ENCODE measurements around the gene ATP9B.

GRCh38 chr18:79333046-79333445, 263.9 kb downstream of the ATP9B start:
- TF ChIP-seq SP1 (IDR thresholded peaks at IDR 0.05; ENCODE audit: low read depth, low read length) (no peak), SUZ12 (IDR thresholded peaks at IDR 0.05; ENCODE audit: unreplicated experiment) (no peak), EZH2 (IDR thresholded peaks at IDR 0.05; ENCODE audit: borderline replicate concordance, control insufficient read depth, low read depth, low read length) (no peak), POLR2AphosphoS5 (IDR thresholded peaks at IDR 0.05; ENCODE audit: low read length) (no peak), YY1 (IDR thresholded peaks at IDR 0.05; ENCODE audit: low read depth, low read length) (no peak), CHD2 (IDR thresholded peaks at IDR 0.05; ENCODE audit: borderline replicate concordance, low read depth, low read length) (no peak), ZZZ3 (IDR thresholded peaks at IDR 0.05; ENCODE audit: control insufficient read depth, insufficient read length, low read depth) (no peak)
- TF ChIP-seq, protein P1, sequence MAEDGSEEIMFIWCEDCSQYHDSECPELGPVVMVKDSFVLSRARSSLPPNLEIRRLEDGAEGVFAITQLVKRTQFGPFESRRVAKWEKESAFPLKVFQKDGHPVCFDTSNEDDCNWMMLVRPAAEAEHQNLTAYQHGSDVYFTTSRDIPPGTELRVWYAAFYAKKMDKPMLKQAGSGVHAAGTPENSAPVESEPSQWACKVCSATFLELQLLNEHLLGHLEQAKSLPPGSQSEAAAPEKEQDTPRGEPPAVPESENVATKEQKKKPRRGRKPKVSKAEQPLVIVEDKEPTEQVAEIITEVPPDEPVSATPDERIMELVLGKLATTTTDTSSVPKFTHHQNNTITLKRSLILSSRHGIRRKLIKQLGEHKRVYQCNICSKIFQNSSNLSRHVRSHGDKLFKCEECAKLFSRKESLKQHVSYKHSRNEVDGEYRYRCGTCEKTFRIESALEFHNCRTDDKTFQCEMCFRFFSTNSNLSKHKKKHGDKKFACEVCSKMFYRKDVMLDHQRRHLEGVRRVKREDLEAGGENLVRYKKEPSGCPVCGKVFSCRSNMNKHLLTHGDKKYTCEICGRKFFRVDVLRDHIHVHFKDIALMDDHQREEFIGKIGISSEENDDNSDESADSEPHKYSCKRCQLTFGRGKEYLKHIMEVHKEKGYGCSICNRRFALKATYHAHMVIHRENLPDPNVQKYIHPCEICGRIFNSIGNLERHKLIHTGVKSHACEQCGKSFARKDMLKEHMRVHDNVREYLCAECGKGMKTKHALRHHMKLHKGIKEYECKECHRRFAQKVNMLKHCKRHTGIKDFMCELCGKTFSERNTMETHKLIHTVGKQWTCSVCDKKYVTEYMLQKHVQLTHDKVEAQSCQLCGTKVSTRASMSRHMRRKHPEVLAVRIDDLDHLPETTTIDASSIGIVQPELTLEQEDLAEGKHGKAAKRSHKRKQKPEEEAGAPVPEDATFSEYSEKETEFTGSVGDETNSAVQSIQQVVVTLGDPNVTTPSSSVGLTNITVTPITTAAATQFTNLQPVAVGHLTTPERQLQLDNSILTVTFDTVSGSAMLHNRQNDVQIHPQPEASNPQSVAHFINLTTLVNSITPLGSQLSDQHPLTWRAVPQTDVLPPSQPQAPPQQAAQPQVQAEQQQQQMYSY (CRISPR knock-in tag; IDR thresholded peaks at IDR 0.05): no peak
